H9 (cell line): Measurements from ENCODE around the gene RAB30. TPM values are rescaled to one million over a fixed set of nuclear protein-coding genes. Genes with fewer than 3 reads are reported as not detected.

Experiments
- DNase-seq: peaks from one replicate; pipeline ENCODE4 v3.0.0-alpha.2; 2017
- H2AFZ ChIP-seq: one replicate; pipeline ENCODE4 v1.6.1; 2013; ENCODE audit warnings: mild to moderate bottlenecking, low read length, control low read depth, moderate library complexity
- H2AK5ac ChIP-seq: 2 replicates; pipeline ENCODE4 v1.6.1; 2013; ENCODE audit warnings: low read length, control low read depth, mixed read lengths; ENCODE audit not compliant: insufficient read length
- H2BK120ac ChIP-seq: one replicate; pipeline ENCODE4 v1.6.1; 2013; ENCODE audit warnings: low read depth, mild to moderate bottlenecking, low read length, control low read depth, inconsistent platforms; ENCODE audit not compliant: poor library complexity, severe bottlenecking
- H2BK12ac ChIP-seq: 2 replicates; pipeline ENCODE4 v1.6.1; 2013; ENCODE audit warnings: low read length, control low read depth, mixed read lengths, low read depth; ENCODE audit not compliant: insufficient read length
- H2BK15ac ChIP-seq: 2 replicates; pipeline ENCODE4 v1.6.1; 2013; ENCODE audit warnings: low read depth, low read length, control low read depth
- H2BK20ac ChIP-seq: one replicate; pipeline ENCODE4 v1.6.1; 2013; ENCODE audit warnings: low read depth, mild to moderate bottlenecking, low read length, control low read depth, inconsistent platforms; ENCODE audit not compliant: poor library complexity, severe bottlenecking
- H2BK5ac ChIP-seq: 2 replicates; pipeline ENCODE4 v1.6.1; 2013; ENCODE audit warnings: low read length, control low read depth, mixed read lengths; ENCODE audit not compliant: insufficient read length
- H3K14ac ChIP-seq: 2 replicates; pipeline ENCODE4 v1.6.1; 2013; ENCODE audit warnings: low read length, control low read depth; ENCODE audit not compliant: insufficient read depth
- H3K18ac ChIP-seq: 2 replicates; pipeline ENCODE4 v1.6.1; 2013; ENCODE audit warnings: low read depth, mild to moderate bottlenecking, mixed read lengths, low read length, control low read depth; ENCODE audit not compliant: insufficient read length
- H3K23ac ChIP-seq: 2 replicates; pipeline ENCODE4 v1.6.1; 2013; ENCODE audit warnings: low read length, control low read depth, mixed read lengths, low read depth; ENCODE audit not compliant: insufficient read length
- H3K23me2 ChIP-seq: 2 replicates; pipeline ENCODE4 v1.6.1; 2013; ENCODE audit warnings: low read depth, mild to moderate bottlenecking, mixed read lengths, low read length, control low read depth; ENCODE audit not compliant: insufficient read length, poor library complexity, severe bottlenecking
- H3K27ac ChIP-seq: 2 replicates; pipeline ENCODE4 v1.5.1; 2013; ENCODE audit warnings: low read length, control low read depth, mixed read lengths, low read depth; ENCODE audit not compliant: insufficient read length
- H3K27me3 ChIP-seq: 2 replicates; pipeline ENCODE4 v1.6.1; 2013; ENCODE audit warnings: low read length, control low read depth, inconsistent platforms; ENCODE audit not compliant: insufficient read depth
- H3K4ac ChIP-seq: 2 replicates; pipeline ENCODE4 v1.6.1; 2013; ENCODE audit warnings: low read depth, mild to moderate bottlenecking, control low read depth, inconsistent platforms, low read length, moderate library complexity
- H3K4me1 ChIP-seq: 2 replicates; pipeline ENCODE4 v1.6.1; 2013; ENCODE audit warnings: low read length, control low read depth, inconsistent platforms; ENCODE audit not compliant: insufficient read depth
- H3K4me2 ChIP-seq: 2 replicates; pipeline ENCODE4 v1.6.1; 2013; ENCODE audit warnings: low read length, control low read depth, mixed read lengths; ENCODE audit not compliant: insufficient read length, insufficient read depth
- H3K56ac ChIP-seq: 2 replicates; pipeline ENCODE4 v1.6.1; 2013; ENCODE audit warnings: low read depth, mild to moderate bottlenecking, mixed read lengths, low read length, control low read depth; ENCODE audit not compliant: insufficient read length
- H3K79me1 ChIP-seq: 2 replicates; pipeline ENCODE4 v1.6.1; 2013; ENCODE audit warnings: low read depth, mild to moderate bottlenecking, moderate library complexity, low read length, control low read depth, inconsistent platforms; ENCODE audit not compliant: insufficient read depth, poor library complexity, severe bottlenecking
- H3K79me2 ChIP-seq: 2 replicates; pipeline ENCODE4 v1.6.1; 2013; ENCODE audit warnings: low read length, control low read depth, inconsistent platforms; ENCODE audit not compliant: insufficient read depth
- H3K9ac ChIP-seq: 2 replicates; pipeline ENCODE4 v1.6.1; 2013; ENCODE audit warnings: low read length, control low read depth, mixed read lengths; ENCODE audit not compliant: insufficient read length; ENCODE audit errors: extremely low read depth
- H3K9me3 ChIP-seq: one replicate; pipeline ENCODE4 v1.6.1; 2013; ENCODE audit warnings: low read depth, low read length, inconsistent platforms; ENCODE audit not compliant: control insufficient read depth
- H3T11ph ChIP-seq: one replicate; pipeline ENCODE4 v1.6.1; 2013; ENCODE audit warnings: mild to moderate bottlenecking, low read length, control low read depth, inconsistent platforms
- H4K20me1 ChIP-seq: one replicate; pipeline ENCODE4 v1.6.1; 2013; ENCODE audit not compliant: control insufficient read depth, insufficient read length, insufficient read depth
- H4K5ac ChIP-seq: 2 replicates; pipeline ENCODE4 v1.6.1; 2013; ENCODE audit warnings: low read depth, mild to moderate bottlenecking, mixed read lengths, low read length, control low read depth; ENCODE audit not compliant: insufficient read length
- H4K8ac ChIP-seq: replicated peaks from 2 replicates; pipeline ENCODE4 v1.6.1; 2013; ENCODE audit warnings: low read length, control low read depth, mixed read lengths, low read depth; ENCODE audit not compliant: insufficient read length
- H4K91ac ChIP-seq: 2 replicates; pipeline ENCODE4 v1.6.1; 2013; ENCODE audit warnings: low read depth, mild to moderate bottlenecking, moderate library complexity, mixed read lengths, low read length, control low read depth; ENCODE audit not compliant: insufficient read length
- H3K27ac Mint-ChIP-seq, 3 experiments: 2 replicates in 2 of 3; 3 replicates in 1 of 3; pipeline ENCODE4 v1.8.0; 2020 to 2021; ENCODE audit warnings: mixed read lengths in 3 of 3, mild to moderate bottlenecking in 1 of 3, moderate library complexity in 1 of 3
- H3K27me3 Mint-ChIP-seq: 2 replicates; pipeline ENCODE4 v1.8.0; 2021; ENCODE audit warnings: low read depth, mild to moderate bottlenecking, moderate library complexity, mixed read lengths
- H3K36me3 Mint-ChIP-seq, 3 experiments: 2 replicates in 2 of 3; 3 replicates in 1 of 3; pipeline ENCODE4 v1.8.0; 2020 to 2021; ENCODE audit warnings: low read depth in 3 of 3, mixed read lengths in 3 of 3; ENCODE audit not compliant: insufficient read depth in 1 of 3
- H3K4me1 Mint-ChIP-seq, 2 experiments: 2 replicates each; pipeline ENCODE4 v1.8.0; 2020; ENCODE audit warnings: mixed read lengths in 2 of 2
- H3K4me3 Mint-ChIP-seq, 2 experiments: 2 replicates in 1 of 2; 3 replicates in 1 of 2; pipeline ENCODE4 v1.8.0; 2020 to 2021; ENCODE audit warnings: mild to moderate bottlenecking in 2 of 2, mixed read lengths in 2 of 2, moderate library complexity in 1 of 2
- H3K9me3 Mint-ChIP-seq, 2 experiments: 2 replicates in 1 of 2; 3 replicates in 1 of 2; pipeline ENCODE4 v1.8.0; 2020; ENCODE audit warnings: mild to moderate bottlenecking in 2 of 2, mixed read lengths in 2 of 2, moderate library complexity in 1 of 2
- CTCF ChIP-seq: fragments of 200-600 bp; sonication (generic); conservative IDR thresholded peaks from 3 replicates; pipeline ENCODE4 v1.8.0; 2021; ENCODE audit warnings: antibody characterized with exemption, mild to moderate bottlenecking
- WGBS: extraction: QIAGEN DNeasy Blood & Tissue Kit; methylation state at CpG from one replicate; pipeline ENCODE4 v1.1.7; 2013; ENCODE audit warnings: missing lambda C conversion rate, low lambda C conversion rate, mixed read lengths; ENCODE audit not compliant: insufficient read length; ENCODE audit errors: extremely low coverage; 5-methylcytosine and 5-hydroxymethylcytosine counted together
- total RNA-seq: library from RNA; stranded (reverse); gene quantifications from 2 replicates; pipeline ENCODE4 v1.2.1, GENCODE V29; 2021

Gene RAB30
- total RNA-seq, 1 experiment from 2014 or later, result 4.8 TPM

DNA sequence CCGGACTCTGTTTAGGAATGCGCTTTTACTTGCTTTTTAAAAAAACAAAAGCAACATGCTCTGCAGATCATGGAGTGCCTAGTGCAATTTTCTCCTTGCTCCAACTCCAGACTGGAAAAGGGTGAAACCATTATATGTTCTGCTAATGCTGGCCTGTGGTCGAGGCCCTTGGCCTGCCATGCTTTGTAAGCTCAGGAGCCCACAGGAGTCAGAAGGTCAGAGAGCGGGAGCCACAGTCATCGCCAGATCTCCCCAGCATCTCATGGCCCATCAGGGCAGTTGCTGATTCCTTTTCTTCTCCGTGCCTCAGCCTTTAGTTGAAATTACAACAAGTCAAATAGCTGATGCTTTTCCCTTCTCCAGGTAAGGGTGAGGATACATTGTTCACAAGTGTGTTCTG lies 89.8 kb downstream of the RAB30 start:
- Histone ChIP-seq H2BK12ac (no peak overlapping the region), H3K79me2 (no peaks in the 10 kb centered on the region), H4K91ac (no peak overlapping the region), H3K9ac (no peak overlapping the region), H3K27ac (no peak overlapping the region), H3K23me2 (no peaks in the 10 kb centered on the region), H3K56ac (no peak overlapping the region), H4K8ac (no peak overlapping the region), H2BK15ac (no peak overlapping the region), H2AFZ (no peak overlapping the region), H3K14ac (no peak overlapping the region), H2AK5ac (no peak overlapping the region), H2BK20ac (no peak overlapping the region), H2BK120ac (no peak overlapping the region), H3K23ac (no peak overlapping the region), H2BK5ac (no peak overlapping the region), H3T11ph (no peak overlapping the region), H4K20me1 (no peaks in the 10 kb centered on the region), H3K9me3 (no peaks in the 10 kb centered on the region), H3K4ac (no peak overlapping the region), H3K27me3 (no peaks in the 10 kb centered on the region), H3K4me2 (no peak overlapping the region), H3K79me1 (no peaks in the 10 kb centered on the region), H3K18ac (no peak overlapping the region), H3K4me1 (peaks cover 5% of the 10 kb centered on the region), H4K5ac (no peak overlapping the region)
- Mint-ChIP-seq H3K36me3 (peaks cover 0 to 2% (median 0%) of the 10 kb centered on the region in 3 experiments; a peak in 2 of 7 replicates), H3K9me3 (no peaks in the 10 kb centered on the region), H3K4me3 (no peak overlapping the region), H3K4me1 (peaks cover 6 to 7% of the 10 kb centered on the region in 2 experiments), H3K27me3 (no peaks in the 10 kb centered on the region), H3K27ac (no peak overlapping the region)
- WGBS, result no CpG with 5 or more reads among the region's 6 CpGs
- no peak for TF ChIP-seq CTCF
- DNase-seq, result no peak
